ENCODE measurements around the gene HDAC4.

HDAC4 gene

DNA sequence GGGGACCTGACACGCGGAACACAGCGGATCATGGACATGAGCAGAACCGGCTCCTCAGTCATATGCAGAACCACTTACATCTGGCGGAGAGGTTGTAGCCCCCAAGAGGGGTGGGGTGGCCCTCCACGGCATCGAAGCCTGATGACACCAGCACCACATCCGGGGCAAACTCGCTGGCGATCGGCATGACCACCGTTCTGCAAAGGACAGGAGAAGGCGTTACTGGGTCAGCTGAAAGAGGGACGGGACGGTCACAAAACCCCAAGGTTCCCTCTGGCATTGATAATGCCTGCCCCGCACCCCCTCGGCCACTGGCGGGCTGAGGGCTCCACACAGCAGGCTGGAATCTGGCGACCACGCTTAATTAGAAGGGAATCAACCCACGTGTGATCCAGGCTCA lies 332.4 kb downstream of the HDAC4 start:
- no peak for DNase-seq

DNA sequence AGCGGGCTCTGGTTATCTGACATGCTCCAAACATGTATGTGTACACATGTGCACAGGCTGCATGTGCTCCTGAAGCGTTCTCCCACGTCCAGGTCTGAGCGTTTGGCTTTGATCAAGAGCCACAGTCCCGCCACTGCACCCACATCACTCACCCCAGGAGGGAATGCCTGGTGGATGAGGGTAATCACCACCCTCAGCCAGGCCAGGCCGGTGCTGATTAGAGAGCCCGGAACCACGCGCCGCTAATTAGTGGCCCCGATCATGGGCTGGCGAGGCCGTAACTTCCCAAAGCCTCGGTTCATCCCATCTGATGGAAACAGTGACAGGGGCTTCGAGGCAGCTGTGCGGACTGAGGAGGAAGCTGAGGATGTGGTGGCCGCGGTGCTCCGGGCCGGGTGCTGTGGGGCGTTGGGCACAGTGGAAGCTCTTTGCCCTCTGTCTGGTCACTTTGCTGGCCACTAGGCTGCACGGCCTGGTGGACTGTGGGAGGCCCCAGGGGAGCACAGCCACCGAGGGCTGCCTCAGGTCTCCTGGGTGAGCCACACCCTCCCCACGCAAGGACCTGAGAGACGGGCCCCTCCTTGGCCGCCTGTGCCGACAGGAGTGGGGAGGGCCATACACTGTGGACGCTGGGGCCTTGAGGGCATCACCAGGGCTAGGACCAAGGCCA lies 333.5 kb downstream of the HDAC4 start:
- no peak for DNase-seq

DNA sequence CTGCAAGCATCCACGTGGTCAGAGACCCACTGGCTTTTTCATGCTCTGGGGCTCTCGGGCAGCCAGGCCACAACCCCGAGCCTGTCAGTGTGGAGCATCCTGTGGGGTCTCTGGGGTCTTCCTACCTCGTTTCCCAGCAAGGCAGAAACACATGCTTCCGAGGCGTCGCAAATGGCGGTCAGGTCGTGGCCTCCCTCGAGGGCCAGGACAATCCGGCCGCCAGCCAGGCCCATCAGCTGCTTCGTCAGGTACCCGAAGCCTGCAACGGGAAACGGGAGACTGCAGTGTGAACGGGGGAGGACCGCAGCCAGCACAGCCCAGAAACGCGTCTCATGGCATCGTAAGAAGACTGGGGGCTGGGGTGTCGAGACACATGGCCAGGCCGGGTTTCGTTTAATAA lies 334.2 kb downstream of the HDAC4 start:
- no peak for DNase-seq

DNA sequence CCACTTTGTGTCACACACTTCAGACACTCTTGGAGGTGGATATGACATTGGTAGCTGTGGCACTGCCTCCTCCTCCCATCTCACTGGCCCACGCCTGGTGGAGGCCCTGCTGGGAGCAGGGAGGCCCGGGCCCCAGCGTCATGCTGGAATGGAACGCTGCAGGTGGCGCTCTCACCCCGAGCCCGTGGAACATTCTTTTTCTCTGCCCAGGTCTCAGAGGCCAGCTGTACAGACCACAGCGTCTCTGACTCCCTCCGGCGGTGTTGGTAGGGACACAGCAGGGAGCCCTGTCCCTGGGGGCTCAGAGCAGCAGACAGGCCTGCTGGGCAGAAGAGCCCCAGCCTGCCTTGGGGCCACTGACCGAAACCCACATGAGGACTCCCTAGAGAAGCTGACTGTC lies 334.9 kb downstream of the HDAC4 start:
- no peak for DNase-seq

DNA sequence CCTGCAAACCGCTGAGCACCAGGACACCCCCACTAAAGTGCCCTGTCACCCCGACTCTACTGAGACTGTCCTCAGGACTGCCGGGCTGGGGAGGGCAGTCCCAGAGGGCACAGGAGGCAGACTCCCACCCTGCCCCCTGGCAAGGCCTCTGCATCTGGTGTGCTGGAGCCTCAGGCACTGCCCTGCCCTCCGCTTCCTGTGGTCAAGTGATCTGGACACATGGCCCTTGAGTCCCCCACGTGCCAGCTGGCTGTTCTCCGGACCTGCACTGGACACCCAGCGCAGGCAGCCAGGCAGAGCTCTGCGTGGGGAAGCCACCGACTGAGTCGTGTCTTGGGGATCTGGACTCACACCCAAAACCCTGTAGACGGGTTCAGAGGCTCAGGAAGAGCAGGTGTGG lies 335.3 kb downstream of the HDAC4 start:
- no peak for DNase-seq

DNA sequence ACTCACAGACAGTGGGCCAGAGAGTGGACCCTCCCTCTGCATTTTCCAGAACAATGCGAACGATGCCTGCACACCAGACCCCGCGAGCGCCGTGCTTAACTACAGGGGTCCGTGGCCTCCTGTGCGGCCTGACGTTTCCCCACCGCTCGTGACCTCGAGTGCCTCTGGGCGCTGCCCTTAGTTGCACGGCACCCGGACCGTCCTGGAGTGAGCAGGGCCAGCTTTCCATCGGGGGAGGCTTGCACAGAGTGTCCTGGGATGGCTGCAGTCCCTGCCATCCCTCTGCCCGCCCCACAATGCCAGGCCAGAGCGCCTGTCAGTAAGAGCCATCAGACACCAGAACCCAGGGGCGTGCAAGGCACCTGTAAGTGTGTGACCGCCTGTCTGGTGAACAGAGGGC lies 335.9 kb downstream of the HDAC4 start:
- no peak for DNase-seq

DNA sequence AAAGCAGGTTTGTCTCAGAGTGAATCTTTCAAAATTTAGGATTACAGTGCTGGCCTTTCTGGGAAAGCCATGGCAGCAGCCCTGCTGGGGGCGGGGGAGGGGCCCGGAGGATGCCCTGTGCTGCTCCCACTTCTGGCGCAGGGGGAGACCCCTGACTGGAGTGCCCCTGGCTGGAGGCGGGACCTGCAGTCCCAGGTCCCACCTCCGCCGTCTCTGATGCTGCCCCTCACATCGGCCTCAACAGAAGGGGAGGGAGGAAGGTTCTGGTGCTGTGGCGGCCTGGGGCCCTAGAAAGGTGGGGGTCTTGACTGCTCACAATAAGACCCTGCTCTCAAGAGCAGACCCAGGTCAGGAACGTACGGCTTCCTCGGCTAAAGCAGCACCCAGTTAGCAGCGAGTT lies 336.6 kb downstream of the HDAC4 start:
- DNase-seq, result no peak

DNA sequence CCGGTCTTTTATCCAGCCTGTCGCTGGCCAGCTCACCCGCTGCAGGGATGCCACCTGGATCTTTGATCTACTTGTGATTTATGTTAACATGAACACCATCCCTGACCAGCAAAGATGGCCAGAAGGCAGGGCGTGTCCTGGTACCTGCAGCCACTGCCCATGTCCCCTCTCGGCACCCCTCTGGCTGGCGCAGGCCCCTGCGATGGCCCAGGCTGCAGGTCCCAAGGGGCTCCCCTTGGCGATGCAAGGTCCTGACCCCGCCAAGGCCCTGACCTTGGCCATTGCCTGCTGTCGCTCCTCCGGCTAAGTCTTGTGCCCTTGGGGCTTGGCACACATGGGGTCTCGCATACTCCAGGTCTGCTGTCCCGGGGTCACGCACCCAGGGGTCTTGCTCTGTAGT lies 338.1 kb downstream of the HDAC4 start:
- DNase-seq, result no peak

DNA sequence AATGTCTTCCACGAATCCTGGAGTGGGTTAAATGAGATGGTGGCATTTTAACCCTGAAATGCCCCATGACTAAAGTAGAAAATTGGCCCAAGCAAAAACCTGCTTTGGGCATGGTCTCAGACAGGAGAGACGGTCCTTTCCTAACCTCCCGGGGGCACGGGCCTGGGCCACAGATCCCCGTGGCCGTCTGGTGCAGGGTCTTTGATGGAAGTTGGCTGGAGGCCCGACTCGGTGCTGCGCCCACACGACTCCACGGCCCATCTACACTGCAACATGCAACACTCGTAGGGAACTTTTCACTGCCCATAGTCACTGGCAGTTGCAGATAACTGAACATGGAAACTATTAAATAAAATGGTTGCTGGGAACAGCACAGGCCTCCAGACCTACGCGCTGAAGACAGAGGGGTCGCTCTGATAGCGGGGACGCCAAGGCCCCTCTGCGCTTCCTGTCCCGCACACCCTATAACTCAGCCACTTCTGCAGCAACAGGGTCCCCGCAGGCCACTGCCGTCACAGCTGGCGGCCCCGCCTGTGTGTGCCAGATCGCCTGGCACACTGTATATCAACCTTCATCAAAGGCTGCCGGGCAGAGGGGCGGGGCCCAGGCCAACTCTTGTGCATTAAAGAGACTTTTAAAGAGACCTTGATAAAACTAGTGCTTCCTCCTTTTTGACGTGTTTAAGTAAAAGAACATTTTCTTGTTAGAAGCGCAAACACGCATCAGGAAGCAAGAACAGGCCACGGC lies 338.8 kb downstream of the HDAC4 start:
- DNase-seq, result no peak

DNA sequence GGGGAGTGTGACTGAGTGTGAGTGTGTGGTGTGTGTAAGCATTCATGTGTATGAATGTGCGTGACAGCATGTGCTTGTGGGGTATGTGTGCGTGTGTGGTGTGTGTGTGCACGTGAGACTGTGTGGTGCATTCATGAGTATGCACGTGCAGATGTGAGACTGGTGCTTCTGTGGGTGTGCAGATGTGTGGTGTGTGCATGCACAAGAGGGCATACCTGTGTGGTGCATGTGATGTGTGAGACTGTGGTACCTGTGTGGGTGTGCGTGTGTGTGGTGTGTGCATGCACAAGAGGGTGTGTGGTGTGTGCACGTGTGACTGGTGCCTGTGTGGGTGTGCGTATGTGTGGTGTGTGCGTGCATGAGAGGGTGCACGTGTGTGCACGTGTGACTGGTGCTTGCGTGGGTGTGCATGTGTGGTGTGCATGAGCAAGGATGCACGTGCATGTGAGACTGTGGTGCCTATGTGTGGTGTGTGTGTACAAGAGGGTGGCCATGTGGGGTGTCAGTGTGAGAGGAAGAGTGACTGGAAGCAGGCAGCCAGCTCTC lies 339.6 kb downstream of the HDAC4 start:
- no peak for DNase-seq

DNA sequence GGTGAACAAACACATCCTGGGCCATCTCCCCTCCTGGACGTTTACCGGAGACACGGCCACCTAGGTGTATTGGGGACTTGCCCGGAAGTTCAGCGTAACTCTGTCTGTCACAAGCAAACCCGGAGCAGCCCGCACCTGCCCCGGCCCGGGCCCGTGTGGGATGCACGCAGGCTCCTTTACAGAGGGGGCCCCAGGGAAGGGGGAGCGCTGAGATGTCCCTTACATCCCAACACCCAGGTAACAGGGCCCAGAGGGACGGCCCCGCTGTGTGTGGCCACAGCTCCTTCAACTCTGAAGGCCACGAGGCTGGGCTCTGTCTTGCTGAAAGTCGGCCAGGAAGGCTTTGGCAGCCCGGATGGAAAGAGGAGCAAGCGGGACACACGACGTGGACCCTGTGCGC lies 340.1 kb downstream of the HDAC4 start:
- no peak for DNase-seq

DNA sequence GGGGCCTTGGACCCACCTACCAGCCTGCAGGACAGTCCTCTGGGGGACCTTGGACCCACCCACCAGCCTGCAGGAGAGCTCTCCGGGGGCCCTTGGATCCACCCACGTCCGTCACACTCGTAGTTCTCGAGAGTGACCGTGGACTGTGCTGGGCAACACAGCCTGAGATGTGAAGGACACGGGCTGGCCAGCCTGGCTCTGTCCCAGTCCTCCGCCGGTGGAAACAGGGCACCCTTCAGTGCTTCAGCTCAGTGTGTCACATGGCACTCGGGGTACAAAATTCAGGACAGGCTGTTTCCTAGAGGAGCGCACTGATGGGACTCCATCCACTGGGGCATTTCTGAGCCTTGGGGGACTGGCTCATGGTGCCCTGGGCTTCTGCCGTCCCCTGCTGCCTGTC lies 341.0 kb downstream of the HDAC4 start:
- DNase-seq, result no peak

DNA sequence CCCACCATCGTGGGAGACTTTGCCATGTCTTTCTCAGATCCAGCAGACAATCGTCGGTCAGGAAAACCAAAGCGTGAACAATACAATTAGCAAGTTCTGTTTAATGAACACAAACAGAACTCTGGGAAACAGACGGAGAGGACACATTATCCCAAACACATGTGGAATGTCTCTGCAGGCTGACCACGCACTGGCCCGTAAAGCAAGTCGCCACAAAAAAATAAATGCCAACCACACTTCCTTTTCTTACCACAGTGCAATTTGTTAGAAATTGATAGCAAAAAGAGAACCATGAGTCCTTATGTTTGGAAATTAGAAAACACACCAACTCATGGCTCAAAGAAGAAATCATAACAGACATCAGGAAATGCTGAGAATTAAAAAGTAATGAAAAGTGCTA lies 342.1 kb downstream of the HDAC4 start:
- no peak for DNase-seq

DNA sequence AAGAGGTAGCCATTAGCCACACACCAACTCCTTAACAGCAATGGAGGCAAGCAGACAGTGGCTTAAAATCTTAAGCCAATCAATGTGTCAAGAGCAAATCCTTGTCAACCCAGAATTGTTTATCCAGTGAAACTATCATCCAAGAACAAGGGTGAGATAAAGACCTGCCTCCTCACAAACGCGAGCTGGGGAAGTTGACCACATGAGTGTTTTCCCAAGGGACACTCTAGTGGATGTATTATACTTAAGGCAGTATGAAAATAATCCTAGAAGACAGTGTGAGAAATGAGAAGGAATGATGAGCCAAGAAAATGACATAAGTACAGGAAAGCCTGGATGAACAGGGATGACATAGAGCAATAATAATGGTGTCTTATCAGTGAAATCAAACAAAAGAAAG lies 343.3 kb downstream of the HDAC4 start:
- no peak for DNase-seq

DNA sequence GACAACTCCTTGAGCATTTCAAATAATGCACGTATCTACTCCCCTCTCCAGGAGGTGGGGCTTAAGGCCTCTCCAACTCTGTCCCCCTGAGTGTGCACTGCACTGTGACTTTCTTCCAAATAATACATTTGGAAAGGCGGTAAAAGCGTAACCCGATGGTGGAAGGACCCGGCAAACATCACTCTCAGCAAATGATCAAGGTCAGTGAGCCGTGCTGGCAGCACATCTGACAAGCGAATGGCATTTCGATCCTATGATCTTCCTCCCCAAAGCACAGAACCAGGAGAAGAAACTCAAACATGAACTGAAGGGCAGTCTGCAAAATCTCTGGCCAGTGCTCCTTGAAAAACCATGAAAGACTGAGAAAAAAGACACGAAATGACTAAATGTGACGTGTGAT lies 344.2 kb downstream of the HDAC4 start:
- DNase-seq, result no peak

DNA sequence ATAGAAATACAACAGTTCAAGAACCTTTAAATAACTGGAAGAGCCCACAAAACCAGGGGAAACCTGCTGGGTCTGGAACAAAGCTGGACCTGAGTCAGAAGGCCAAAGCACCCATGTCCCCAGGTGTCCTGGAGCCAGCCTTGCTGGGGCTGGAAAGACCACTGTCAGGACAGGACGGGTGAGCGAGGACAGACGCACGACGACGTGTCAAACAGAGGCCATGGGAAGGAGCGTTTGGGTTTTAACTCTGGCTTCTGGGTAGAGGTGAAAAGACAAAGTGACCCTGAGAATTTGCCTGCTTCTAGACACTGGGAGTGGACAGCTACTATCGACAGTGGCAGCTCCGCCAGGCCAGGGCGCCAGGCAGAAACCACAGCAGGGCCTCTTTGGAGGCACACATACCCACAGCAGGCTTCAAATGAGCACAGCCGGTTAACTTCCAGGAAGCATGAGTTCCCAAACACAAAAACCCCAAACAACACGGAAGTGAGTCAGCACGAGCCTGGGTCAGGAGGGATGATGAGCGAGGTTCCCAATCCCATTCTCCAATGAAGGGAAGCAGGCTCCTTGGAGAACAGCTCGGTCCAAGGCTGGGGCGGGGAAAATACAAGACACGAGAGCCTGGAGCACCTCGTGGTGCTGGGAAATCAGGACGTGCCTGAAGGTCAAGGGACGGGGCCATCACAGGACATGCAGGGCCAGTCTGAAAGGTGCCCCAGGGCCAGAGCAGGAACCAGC lies 344.9 kb downstream of the HDAC4 start:
- no peak for DNase-seq

DNA sequence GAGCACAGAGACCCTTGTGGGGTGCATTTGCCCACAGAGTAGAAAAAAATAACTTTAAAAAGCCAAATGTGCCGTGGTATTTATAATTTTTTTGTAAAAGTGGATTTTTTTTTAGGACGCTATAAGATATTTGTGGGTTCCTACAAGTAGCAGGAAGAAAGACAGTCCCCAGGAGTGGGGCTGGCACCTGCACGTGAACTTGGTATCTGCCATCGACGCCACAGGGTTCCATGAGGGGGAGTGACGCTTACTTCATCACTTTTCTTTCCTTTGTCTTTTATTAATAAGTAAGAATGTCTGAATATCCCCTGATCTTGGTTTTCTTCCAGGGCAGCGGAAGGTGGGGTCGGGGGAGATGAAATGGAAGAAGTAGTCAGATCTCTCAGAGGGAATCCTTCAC lies 345.9 kb downstream of the HDAC4 start:
- DNase-seq, result no peak

DNA sequence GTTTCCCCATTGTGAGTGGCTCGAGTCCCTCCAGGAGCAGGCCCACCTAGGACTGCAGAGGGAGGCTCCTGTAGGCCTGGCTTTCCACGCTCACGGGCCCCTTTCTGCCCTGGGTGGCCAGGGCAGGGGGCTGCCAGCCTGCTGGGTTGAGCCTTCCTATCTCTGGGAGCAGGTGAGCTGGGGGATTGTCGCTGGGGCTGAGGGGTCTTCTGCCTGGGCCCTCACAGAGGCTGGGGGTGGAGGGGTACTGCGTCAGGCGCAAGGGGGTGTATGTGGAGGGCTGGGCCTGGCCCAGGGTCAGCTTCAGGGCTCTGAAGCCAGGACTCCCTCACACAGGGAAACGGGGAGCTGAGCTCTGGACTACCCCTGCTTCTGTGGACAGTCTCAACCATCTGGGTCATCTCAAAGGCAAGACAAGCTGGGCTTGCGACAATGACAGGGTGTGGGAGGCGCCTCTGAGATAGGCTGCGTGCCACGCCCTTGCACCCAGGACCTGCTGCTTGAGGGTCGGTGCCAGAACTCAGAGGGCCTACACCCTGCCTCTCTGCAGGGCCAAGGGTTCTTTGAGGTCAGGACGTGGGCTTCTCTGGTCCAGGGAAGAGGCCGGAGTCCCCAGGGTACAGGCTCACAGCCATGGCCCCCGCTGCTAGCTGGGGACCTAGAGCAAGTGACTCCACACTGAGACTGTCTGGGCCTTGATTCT lies 346.9 kb downstream of the HDAC4 start:
- DNase-seq, result no peak

DNA sequence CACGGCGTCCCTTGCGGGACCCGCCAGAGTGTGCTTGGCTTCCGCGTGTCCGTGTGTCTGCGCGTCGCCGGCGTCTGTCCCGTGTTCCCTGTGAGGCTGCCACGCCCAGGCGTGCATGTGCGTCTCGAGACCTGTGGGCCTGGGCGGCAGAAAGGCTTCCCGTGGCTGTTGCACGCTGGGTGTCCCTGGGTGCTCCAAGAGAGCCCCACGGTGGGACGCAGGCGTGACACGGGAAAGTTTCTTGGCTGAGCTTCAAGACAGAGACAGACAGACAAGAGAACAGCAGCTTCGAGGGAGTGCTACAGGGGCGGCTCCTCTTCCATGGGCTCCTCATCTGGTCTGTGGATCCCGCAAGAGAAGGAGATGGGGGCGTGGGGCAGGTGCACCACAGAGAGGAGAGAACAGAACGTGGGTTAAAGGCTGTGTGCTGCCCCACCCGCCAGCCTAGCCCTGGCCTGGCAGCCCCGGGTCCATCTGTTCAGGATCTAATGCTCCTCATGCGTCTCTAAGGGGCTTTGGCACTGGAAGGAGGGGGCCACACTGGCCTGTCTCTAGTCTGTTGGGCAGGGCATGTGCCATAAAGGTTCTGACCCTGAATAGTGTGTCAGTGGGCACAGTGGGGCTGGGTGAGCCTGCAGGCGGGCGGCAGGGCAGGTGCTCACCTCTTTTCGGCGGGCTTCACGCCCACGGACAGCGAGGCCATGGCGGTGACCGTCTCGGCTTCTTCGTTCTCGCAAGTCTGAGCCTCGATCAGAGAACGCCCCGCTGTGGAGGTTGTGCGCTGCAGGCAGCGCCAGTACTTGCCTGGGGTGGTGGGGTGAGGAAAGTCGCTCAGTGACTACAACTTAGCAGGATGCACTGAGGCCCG lies 347.8 kb downstream of the HDAC4 start:
- DNase-seq, result no peak

DNA sequence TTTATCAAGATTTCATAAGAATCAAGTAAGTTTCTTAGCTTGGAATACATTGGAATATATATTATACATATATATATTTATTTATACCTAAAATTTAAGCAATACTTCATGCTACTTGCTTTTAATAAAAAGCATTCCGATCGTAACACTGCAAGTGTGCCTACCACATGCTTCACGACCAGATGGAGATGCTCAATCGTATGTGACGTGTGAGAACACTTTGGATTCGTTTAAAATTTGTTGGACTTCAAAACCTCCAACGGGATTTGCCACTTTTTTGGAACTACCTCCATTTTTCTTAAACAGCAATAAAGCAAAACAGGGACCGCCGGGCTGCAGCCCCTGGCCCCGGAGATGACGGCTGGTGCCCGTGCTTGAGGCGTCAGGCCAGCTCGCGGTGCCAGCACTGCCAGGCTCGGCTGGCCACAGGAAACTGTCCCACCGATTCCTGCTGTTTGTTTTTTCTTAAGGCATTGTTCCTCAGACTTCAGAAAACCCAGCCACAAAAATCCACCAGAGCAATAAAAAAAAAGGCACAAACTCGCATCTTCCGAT lies 348.9 kb downstream of the HDAC4 start:
- DNase-seq, result no peak

DNA sequence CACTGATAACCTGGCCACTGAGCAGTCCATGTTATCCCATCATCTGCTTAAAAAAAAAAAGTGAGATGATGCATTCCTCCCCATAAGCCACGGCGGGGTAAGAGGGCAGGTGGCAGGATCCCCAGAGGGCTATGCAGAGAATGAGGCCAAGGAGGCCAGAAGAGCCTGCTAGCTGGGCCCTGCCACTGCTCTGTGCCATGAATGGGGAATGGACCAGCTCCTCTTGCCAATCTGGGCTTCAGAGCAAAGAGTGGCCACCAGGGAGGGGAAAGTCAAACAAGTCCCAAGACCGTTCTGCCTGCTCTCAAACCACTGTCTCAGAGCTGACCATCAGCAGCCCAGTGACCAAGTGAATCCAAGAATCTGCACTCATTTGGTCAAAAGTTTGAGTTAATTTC lies 350.6 kb downstream of the HDAC4 start:
- DNase-seq, result no peak
